OCI-LY7 (cell line): ENCODE data around the gene EIF4E3. TPM values are rescaled to one million over a fixed set of nuclear protein-coding genes. Genes with fewer than 3 reads are reported as not detected.

Experiments
- BruUV-seq: library from RNA; stranded (reverse); fragments of 400-500 nt; replicated peaks from 2 replicates; lab custom pipeline; 2021; lab: Mats Ljungman, UMichigan
- CTCF ChIA-PET: fragments of 300-600 bp; sonication (Branson Sonifier 250); formaldehyde crosslinking; loops from one replicate; lab custom pipeline; 2022; ENCODE audit warnings: antibody characterized with exemption; ENCODE audit not compliant: unreplicated experiment; lab: Charles Lee
- POLR2A ChIA-PET: fragments of 300-600 bp; sonication (Branson Sonifier 250); formaldehyde crosslinking; loops from one replicate; lab custom pipeline; 2022; ENCODE audit warnings: antibody characterized with exemption; lab: Charles Lee
- DNase-seq: peaks from one replicate; pipeline ENCODE4 v3.0.0-alpha.2; 2015; ENCODE audit warnings: low spot score
- H2AFZ ChIP-seq: fragments of 200-600 bp; sonication (generic), shearing (Covaris generic); 2 replicates; pipeline ENCODE4 v1.6.1; 2014; ENCODE audit warnings: mild to moderate bottlenecking, antibody characterized with exemption, low read length, moderate library complexity
- H3K27ac ChIP-seq: fragments of 200-600 bp; sonication (generic); 2 replicates; pipeline ENCODE4 v1.5.1; 2014; ENCODE audit warnings: mixed run types, low read depth, mild to moderate bottlenecking, moderate library complexity, low read length, inconsistent platforms; ENCODE audit not compliant: poor library complexity, severe bottlenecking
- H3K36me3 ChIP-seq: fragments of 200-600 bp; sonication (generic); 2 replicates; pipeline ENCODE4 v1.6.1; 2014; ENCODE audit warnings: mild to moderate bottlenecking, antibody characterized with exemption, low read length, moderate library complexity, mixed read lengths; ENCODE audit not compliant: insufficient read depth
- H3K4me1 ChIP-seq: fragments of 200-600 bp; sonication (generic); 2 replicates; pipeline ENCODE4 v1.5.1; 2014; ENCODE audit warnings: mild to moderate bottlenecking, low read length; ENCODE audit not compliant: insufficient read depth, poor library complexity, severe bottlenecking
- H3K4me2 ChIP-seq: fragments of 200-600 bp; sonication (generic); 2 replicates; pipeline ENCODE4 v1.6.1; 2014; ENCODE audit warnings: mild to moderate bottlenecking, low read length
- H3K4me3 ChIP-seq: fragments of 200-600 bp; sonication (generic); 2 replicates; pipeline ENCODE4 v1.5.1; 2014; ENCODE audit warnings: mild to moderate bottlenecking, low read depth, low read length; ENCODE audit not compliant: poor library complexity, severe bottlenecking
- H3K79me2 ChIP-seq: fragments of 200-600 bp; sonication (generic); 2 replicates; pipeline ENCODE4 v1.6.1; 2016; ENCODE audit warnings: low read depth, mild to moderate bottlenecking, low read length, moderate library complexity, mixed read lengths; ENCODE audit not compliant: insufficient read depth
- H3K9me2 ChIP-seq: fragments of 200-600 bp; sonication (generic); 2 replicates; pipeline ENCODE4 v1.6.1; 2016; ENCODE audit warnings: mild to moderate bottlenecking, low read length, mixed read lengths; ENCODE audit not compliant: insufficient read depth
- H3K9me3 ChIP-seq: fragments of 200-600 bp; sonication (generic); 2 replicates; pipeline ENCODE4 v1.6.1; 2014; ENCODE audit warnings: mild to moderate bottlenecking, mixed run types, low read length, mixed read lengths
- H4K20me1 ChIP-seq: fragments of 200-600 bp; sonication (generic); 2 replicates; pipeline ENCODE4 v1.6.1; 2014; ENCODE audit warnings: mild to moderate bottlenecking, antibody characterized with exemption, low read length, moderate library complexity, mixed read lengths; ENCODE audit not compliant: insufficient read depth
- CTCF ChIP-seq: fragments of 200-600 bp; sonication (generic); conservative IDR thresholded peaks from 2 replicates; pipeline ENCODE4 v1.5.1; 2014; ENCODE audit warnings: mild to moderate bottlenecking, antibody characterized with exemption, low read length, moderate library complexity, mixed read lengths
- EZH2phosphoT487 ChIP-seq: fragments of 200-600 bp; sonication (generic); IDR thresholded peaks from 2 replicates; pipeline ENCODE4 v1.6.1; 2018; ENCODE audit warnings: low read depth, borderline replicate concordance, mild to moderate bottlenecking, mixed run types, antibody characterized with exemption, low read length, moderate library complexity, mixed read lengths
- intact Hi-C: fragments of 100-400 bp; cut with micrococcal nuclease; formaldehyde crosslinking; loops from one replicate; pipeline ENCODE4 v1.10.0; 2022; ENCODE audit not compliant: unreplicated experiment
- total RNA-seq, 2 experiments: library from RNA; depleted of rRNA in 1 of 2; stranded (reverse); fragments of >200 nt in 1 of 2; shearing (Covaris generic) in 1 of 2; gene quantifications; 2 replicates each; pipeline ENCODE4 v1.2.3, GENCODE V29; 2014 to 2022

The EIF4E3 gene
- total RNA-seq, 2 experiments from 2014 or later = not detected

DNA sequence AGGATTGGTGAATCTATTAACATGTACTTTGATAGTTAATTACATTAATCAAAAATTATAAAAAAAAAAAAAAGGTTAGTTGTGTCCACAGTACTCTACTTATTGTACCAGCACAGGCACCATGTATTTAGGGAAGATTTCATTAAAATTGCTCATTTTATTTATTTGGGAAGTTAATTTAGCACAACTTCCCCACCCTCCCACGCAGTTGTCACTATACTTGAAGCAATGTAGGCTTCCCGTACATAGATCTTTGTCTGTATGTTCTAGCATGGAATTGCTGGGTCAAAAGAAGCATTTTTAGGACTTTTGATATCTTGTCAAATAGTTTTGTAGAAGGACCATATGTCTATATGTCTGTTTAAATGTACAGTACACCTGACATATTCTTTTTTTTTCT, 32.9 kb upstream of the EIF4E3 start:
- intact Hi-C loops = no loop called here
- TF ChIP-seq CTCF = no peak
- no peak for TF ChIP-seq EZH2phosphoT487
- Histone ChIP-seq H3K4me1 (no peaks in the 10 kb centered on the region), H3K27ac (no peak overlapping the region), H3K9me3 (no peaks in the 10 kb centered on the region), H2AFZ (no peak overlapping the region), H3K79me2 (no peaks in the 10 kb centered on the region), H3K36me3 (no peaks in the 10 kb centered on the region), H3K4me2 (no peak overlapping the region), H3K4me3 (no peak overlapping the region), H4K20me1 (no peaks in the 10 kb centered on the region), H3K9me2 (no peaks in the 10 kb centered on the region)
- no peak for DNase-seq
- ChIA-PET CTCF (no interaction called here), POLR2A (no interaction called here)
- no TSS peak for BruUV-seq

DNA sequence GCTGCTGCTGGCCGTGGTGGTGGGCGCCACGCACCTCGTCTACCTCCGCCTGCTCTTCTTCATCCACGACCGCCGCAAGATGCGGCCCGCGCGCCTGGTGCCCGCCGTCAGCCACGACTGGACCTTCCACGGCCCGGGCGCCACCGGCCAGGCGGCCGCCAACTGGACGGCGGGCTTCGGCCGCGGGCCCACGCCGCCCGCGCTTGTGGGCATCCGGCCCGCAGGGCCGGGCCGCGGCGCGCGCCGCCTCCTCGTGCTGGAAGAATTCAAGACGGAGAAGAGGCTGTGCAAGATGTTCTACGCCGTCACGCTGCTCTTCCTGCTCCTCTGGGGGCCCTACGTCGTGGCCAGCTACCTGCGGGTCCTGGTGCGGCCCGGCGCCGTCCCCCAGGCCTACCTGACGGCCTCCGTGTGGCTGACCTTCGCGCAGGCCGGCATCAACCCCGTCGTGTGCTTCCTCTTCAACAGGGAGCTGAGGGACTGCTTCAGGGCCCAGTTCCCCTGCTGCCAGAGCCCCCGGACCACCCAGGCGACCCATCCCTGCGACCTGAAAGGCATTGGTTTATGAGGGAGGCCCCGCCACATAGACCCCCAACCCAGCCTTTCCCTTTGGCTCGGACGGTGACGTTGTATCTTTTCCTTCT, 29.5 kb upstream of the EIF4E3 start:
- POLR2A ChIA-PET = no interaction called here
- no peak overlapping the region for H3K4me3 ChIP-seq
- no peak overlapping the region for H2AFZ ChIP-seq
- DNase-seq = no peak
- TF ChIP-seq EZH2phosphoT487 = no peak
- no peaks in the 10 kb centered on the region for H3K79me2 ChIP-seq
- H3K27ac ChIP-seq = no peak overlapping the region
- CTCF ChIA-PET = no interaction called here
- no peaks in the 10 kb centered on the region for H3K4me1 ChIP-seq
- BruUV-seq = no TSS peak
- no peaks in the 10 kb centered on the region for H3K9me3 ChIP-seq
- no peaks in the 10 kb centered on the region for H3K9me2 ChIP-seq
- intact Hi-C loops = no loop called here
- H4K20me1 ChIP-seq = no peaks in the 10 kb centered on the region
- no peaks in the 10 kb centered on the region for H3K36me3 ChIP-seq
- H3K4me2 ChIP-seq = no peak overlapping the region

DNA sequence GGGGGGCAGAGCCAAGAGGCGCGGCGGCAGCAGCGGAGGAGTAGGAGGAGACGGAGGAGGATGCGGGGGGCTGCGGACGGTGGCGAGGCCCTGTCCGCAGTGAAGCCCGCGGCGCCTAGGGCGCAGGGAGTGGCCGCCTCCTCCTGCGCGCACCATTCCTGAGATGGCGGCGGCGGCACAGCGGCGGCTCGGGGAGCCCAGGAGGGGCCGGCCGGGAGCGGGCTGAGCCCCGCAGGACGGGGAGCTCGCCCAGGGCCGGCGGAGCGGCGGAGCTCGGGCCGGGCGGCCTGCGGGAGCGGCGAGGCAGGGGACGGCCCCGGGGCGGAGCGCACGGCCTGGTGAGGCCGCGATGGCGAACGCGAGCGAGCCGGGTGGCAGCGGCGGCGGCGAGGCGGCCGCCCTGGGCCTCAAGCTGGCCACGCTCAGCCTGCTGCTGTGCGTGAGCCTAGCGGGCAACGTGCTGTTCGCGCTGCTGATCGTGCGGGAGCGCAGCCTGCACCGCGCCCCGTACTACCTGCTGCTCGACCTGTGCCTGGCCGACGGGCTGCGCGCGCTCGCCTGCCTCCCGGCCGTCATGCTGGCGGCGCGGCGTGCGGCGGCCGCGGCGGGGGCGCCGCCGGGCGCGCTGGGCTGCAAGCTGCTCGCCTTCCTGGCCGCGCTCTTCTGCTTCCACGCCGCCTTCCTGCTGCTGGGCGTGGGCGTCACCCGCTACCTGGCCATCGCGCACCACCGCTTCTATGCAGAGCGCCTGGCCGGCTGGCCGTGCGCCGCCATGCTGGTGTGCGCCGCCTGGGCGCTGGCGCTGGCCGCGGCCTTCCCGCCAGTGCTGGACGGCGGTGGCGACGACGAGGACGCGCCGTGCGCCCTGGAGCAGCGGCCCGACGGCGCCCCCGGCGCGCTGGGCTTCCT, 28.8 kb upstream of the EIF4E3 start, which contains the start of gene GPR27:
GPR27 (plus strand) TSS at position 155 of the 909 bp plus-strand sequence; CDS start at position 350, 195 bp downstream.
- no TSS peak for BruUV-seq
- TF ChIP-seq EZH2phosphoT487 (no peak), CTCF (no peak)
- Histone ChIP-seq H3K79me2 (no peaks in the 10 kb centered on the region), H3K4me3 (no peak within 1 kb of the TSS), H2AFZ (no peak within 1 kb of the TSS), H3K9me3 (no peaks in the 10 kb centered on the region), H3K36me3 (no peaks in the 10 kb centered on the region), H3K4me1 (no peaks in the 10 kb centered on the region), H4K20me1 (no peaks in the 10 kb centered on the region), H3K27ac (no peak within 1 kb of the TSS), H3K4me2 (no peak within 1 kb of the TSS), H3K9me2 (no peaks in the 10 kb centered on the region)
- ChIA-PET POLR2A (no interaction called here), CTCF (no interaction called here)
- DNase-seq = no peak
- intact Hi-C loops = no loop called here
